ENCODE measurements around the gene AOPEP.

DNA sequence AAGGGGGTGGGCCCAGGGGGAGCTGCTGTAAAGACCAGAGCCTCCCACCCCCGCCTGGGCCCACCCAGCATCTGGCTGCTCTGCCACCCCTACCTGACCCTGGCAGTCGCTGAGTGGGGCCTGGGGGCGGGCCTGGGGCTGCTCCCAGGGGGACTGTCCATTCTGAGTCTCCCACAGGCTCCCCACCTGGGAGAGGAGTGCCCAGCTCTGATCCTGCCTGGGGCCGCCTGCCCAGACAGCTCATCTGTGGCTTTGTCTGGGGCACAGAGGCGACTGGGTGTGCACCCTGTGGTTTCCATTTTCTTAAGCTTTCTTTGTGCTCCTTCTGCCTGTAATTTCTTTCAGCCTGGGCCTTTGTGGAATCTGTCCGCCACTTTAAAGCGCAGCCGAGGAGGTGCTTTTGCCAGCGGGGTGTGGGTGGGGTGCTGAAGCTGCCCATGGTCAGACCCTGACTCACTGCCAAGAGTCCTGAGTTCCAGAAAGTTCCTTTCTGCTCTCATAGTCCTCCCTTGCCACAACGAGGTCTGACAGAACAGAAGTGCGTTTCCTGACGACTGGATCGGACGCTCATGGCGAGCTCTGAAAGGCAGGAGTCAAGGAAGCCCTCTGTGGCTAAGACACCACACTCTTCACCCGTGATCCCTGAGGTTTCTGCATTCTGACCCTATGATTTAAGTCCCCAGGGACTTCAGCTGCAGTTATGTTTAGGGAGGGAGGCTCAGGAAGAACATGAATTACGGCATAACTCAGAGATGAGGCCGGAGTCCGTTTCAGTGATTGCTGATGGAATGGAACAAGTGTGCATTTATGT lies 366.0 kb downstream of the AOPEP start:
- TF ChIP-seq POLR2A (IDR thresholded peaks at IDR 0.05) (no peak), EP300 (IDR thresholded peaks at IDR 0.05) (no peak), POLR2AphosphoS5 (IDR thresholded peaks at IDR 0.05) (peak in 1 of 3 donors; percentile 33)
- TF ChIP-seq, protein P1, sequence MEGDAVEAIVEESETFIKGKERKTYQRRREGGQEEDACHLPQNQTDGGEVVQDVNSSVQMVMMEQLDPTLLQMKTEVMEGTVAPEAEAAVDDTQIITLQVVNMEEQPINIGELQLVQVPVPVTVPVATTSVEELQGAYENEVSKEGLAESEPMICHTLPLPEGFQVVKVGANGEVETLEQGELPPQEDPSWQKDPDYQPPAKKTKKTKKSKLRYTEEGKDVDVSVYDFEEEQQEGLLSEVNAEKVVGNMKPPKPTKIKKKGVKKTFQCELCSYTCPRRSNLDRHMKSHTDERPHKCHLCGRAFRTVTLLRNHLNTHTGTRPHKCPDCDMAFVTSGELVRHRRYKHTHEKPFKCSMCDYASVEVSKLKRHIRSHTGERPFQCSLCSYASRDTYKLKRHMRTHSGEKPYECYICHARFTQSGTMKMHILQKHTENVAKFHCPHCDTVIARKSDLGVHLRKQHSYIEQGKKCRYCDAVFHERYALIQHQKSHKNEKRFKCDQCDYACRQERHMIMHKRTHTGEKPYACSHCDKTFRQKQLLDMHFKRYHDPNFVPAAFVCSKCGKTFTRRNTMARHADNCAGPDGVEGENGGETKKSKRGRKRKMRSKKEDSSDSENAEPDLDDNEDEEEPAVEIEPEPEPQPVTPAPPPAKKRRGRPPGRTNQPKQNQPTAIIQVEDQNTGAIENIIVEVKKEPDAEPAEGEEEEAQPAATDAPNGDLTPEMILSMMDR (IDR thresholded peaks at IDR 0.05): no peak
